ENCODE results near the gene MAMSTR. TPM values are rescaled to one million over a fixed set of nuclear protein-coding genes. Genes with fewer than 3 reads are reported as not detected.
A peak's percentile ranks its signal among the peaks of the same experiment; 100 is the strongest.

Gene MAMSTR
- total RNA-seq, 1 experiment from 2014 or later = 1.9 TPM

DNA sequence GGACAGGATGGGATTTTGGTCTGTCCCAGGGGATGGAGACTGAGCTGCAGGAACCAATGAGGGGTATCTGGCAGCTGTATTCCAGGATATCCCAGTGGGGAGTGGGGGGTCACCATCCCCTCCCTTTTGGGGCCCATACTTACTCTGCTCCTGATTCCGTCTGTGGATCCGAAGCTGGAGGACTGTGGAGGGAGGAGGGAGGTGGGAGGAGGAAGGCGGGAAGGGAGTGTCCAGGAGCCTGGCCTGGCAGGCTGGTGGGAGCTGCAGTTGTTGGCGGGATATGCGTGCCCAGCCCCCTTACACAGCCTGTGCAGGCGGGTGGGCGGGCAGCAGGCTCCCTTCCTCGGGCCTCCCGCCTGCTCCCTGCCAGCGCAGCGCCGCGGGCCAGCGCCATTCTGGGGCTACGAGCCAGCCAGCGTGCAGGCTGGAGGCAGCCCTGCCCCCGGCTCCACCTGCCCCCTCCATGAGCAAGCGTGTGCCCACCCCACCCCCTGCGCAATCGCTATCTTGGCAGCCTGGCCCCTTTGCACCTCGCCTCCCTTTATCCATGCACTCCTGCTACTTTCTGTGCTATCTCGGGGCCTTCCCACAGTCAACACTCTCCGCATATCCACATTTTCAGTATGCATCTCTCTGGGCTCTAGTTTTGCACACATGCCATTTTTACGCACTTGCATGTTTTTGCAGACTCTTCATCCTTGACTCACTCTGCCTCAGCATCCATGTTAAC, 2.8 kb downstream of the MAMSTR start:
- no peaks in the 10 kb centered on the region for H3K9me3 ChIP-seq
- H3K4me3 Mint-ChIP-seq (ENCODE audit: unreplicated experiment) = peak overlapping the region; percentile 7
- no peaks in the 10 kb centered on the region for H3K27me3 Mint-ChIP-seq (ENCODE audit: insufficient read depth, unreplicated experiment)
- H3K27ac Mint-ChIP-seq (ENCODE audit: unreplicated experiment) = peak overlapping the region; percentile 73
- H3K4me3 ChIP-seq (ENCODE audit: low read depth, low read length) = no peak overlapping the region
- TF ChIP-seq, protein P1, sequence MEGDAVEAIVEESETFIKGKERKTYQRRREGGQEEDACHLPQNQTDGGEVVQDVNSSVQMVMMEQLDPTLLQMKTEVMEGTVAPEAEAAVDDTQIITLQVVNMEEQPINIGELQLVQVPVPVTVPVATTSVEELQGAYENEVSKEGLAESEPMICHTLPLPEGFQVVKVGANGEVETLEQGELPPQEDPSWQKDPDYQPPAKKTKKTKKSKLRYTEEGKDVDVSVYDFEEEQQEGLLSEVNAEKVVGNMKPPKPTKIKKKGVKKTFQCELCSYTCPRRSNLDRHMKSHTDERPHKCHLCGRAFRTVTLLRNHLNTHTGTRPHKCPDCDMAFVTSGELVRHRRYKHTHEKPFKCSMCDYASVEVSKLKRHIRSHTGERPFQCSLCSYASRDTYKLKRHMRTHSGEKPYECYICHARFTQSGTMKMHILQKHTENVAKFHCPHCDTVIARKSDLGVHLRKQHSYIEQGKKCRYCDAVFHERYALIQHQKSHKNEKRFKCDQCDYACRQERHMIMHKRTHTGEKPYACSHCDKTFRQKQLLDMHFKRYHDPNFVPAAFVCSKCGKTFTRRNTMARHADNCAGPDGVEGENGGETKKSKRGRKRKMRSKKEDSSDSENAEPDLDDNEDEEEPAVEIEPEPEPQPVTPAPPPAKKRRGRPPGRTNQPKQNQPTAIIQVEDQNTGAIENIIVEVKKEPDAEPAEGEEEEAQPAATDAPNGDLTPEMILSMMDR (IDR thresholded peaks at IDR 0.05; ENCODE audit: insufficient read depth in 1 of 2, low read depth in 1 of 2, low read length in 1 of 2, severe bottlenecking in 1 of 2, unreplicated experiment in 1 of 2) = no peak
- H3K36me3 Mint-ChIP-seq (ENCODE audit: insufficient read depth, unreplicated experiment) = peaks cover 46% of the 10 kb centered on the region
- H3K27me3 ChIP-seq (replicated peaks; ENCODE audit: control insufficient read depth, insufficient read depth, low read length) = no peaks in the 10 kb centered on the region
- POLR2A ChIA-PET = interaction anchor here (0.6 kb wide), 2 partner anchors 176 to 1667 kb away, joined by 4 read pairs; no protein-coding TSS in a partner anchor
- peaks cover 23% of the 10 kb centered on the region for H3K4me1 ChIP-seq
- BruUV-seq (replicated peaks) = no TSS peak
- H3K4me1 Mint-ChIP-seq (ENCODE audit: low read depth, unreplicated experiment) = peaks cover 37% of the 10 kb centered on the region
- CTCF ChIA-PET = no interaction called here
- no peak for DNase-seq
- intact Hi-C loops (cut with micrococcal nuclease; ENCODE audit: unreplicated experiment) = no loop called here
- no peaks in the 10 kb centered on the region for H3K36me3 ChIP-seq (ENCODE audit: control insufficient read depth, insufficient read depth, low read length)
- no peaks in the 10 kb centered on the region for H3K9me3 Mint-ChIP-seq (ENCODE audit: unreplicated experiment)

DNA sequence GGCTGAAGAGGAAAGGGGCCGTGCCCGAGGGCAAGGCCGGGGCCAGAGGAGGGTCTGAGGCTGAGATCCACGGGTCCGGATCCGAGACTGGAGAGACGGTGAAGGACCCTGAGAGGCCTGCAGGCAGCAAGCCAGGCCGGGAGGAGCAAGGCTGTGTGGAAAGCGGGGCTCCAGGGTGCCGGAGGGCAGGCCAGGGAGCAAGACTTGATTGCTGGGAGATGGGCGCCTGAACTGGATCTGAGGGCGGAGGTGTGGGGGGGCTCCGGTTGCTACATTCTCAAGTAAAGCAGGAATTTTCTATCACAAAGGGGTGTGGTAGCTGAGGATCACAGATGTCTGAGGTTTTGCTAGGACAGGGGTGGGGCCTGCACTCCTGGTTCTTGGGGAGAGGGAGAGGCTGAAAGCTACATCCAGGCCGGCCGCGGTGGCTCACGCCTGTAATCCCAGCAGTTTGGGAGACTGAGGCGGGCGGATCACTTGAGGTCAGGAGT, 3.8 kb downstream of the MAMSTR start:
- peaks cover 37% of the 10 kb centered on the region for H3K4me1 Mint-ChIP-seq (ENCODE audit: low read depth, unreplicated experiment)
- POLR2A ChIA-PET = interaction anchor here (0.6 kb wide), 1 partner anchor 70 kb away, joined by 9 read pairs; no protein-coding TSS in a partner anchor
- H3K36me3 Mint-ChIP-seq (ENCODE audit: insufficient read depth, unreplicated experiment) = peaks cover 38% of the 10 kb centered on the region
- DNase-seq = no peak
- H3K9me3 ChIP-seq = peaks cover 4% of the 10 kb centered on the region; the same call in 1 of the 2 replicates
- CTCF ChIA-PET = interaction anchor here (0.7 kb wide), 1 partner anchor 569 kb away, joined by 6 read pairs; no protein-coding TSS in a partner anchor
- no TSS peak for BruUV-seq (replicated peaks)
- no peaks in the 10 kb centered on the region for H3K27me3 ChIP-seq (replicated peaks; ENCODE audit: control insufficient read depth, insufficient read depth, low read length)
- H3K27me3 Mint-ChIP-seq (ENCODE audit: insufficient read depth, unreplicated experiment) = no peaks in the 10 kb centered on the region
- H3K4me1 ChIP-seq = peaks cover 23% of the 10 kb centered on the region
- H3K4me3 Mint-ChIP-seq (ENCODE audit: unreplicated experiment) = no peak overlapping the region
- H3K27ac Mint-ChIP-seq (ENCODE audit: unreplicated experiment) = peak overlapping the region; percentile 90
- TF ChIP-seq, protein P1 (IDR thresholded peaks at IDR 0.05; ENCODE audit: insufficient read depth in 1 of 2, low read depth in 1 of 2, low read length in 1 of 2, severe bottlenecking in 1 of 2, unreplicated experiment in 1 of 2) = no peak
- no peak overlapping the region for H3K4me3 ChIP-seq (ENCODE audit: low read depth, low read length)
- H3K9me3 Mint-ChIP-seq (ENCODE audit: unreplicated experiment) = no peaks in the 10 kb centered on the region
- H3K36me3 ChIP-seq (ENCODE audit: control insufficient read depth, insufficient read depth, low read length) = no peaks in the 10 kb centered on the region
- intact Hi-C loops (cut with micrococcal nuclease; ENCODE audit: unreplicated experiment) = no loop called here

DNA sequence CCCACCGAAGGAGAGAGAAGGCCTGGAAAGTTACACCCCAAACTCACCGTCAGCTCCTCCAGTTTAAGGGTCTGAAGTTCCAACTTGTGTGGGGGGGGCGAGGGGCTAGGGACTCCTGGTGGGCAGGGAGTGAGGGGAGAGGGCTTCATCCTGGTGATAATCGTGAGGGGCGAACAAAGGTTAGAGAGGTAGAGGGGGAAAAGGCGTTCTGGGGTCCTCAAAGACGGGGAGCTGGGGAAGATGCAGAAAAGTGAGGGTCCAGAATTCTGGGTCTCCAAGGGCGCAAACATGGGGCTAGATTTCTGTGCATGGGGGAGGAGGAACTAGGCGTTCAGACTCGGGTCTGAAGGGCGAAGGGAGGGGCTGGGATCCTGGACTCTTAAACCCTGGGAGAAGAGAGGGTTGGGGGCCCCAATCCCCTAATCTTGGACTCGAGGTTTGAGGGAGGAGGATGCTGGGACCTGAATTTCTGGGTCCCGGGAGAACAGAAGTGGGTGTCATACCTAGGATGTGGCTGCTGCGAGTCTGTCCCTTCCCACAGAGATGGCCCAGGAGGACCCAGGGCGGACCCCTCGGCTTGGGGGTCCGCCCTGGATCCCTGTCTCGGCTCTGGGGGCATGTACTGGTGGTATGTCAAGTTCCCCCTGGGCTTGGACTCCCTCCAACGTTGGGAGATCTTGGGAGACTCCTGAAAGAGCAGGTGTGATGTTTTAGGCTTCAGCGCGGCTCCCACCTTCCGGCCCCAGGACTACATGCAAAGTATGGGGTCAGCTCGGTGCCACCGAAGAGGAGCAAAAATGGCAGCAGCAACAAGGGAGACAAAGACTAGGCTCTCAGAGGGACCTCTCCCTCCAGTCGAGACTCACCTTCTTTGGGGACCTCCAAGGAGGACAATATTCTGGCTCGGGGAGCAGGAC, 4.5 kb downstream of the MAMSTR start:
- Mint-ChIP-seq H3K27me3 (ENCODE audit: insufficient read depth, unreplicated experiment) (no peaks in the 10 kb centered on the region), H3K4me1 (ENCODE audit: low read depth, unreplicated experiment) (peaks cover 37% of the 10 kb centered on the region), H3K4me3 (ENCODE audit: unreplicated experiment) (peak overlapping the region; percentile 84), H3K36me3 (ENCODE audit: insufficient read depth, unreplicated experiment) (peaks cover 31% of the 10 kb centered on the region), H3K27ac (ENCODE audit: unreplicated experiment) (peak overlapping the region; percentile 90), H3K9me3 (ENCODE audit: unreplicated experiment) (no peaks in the 10 kb centered on the region)
- CTCF ChIA-PET = interaction anchor here (0.6 to 3.3 kb wide), 13 partner anchors 10 to 398 kb away, joined by 3 to 37 read pairs (median 4); partner anchors contain the start of genes CA11 and FUT2
- intact Hi-C loops (cut with micrococcal nuclease; ENCODE audit: unreplicated experiment) = loop anchor here (1.0 to 5.0 kb wide), 4 partner anchors 20 to 69 kb away; partner anchors contain the start of genes CA11 and FUT2
- Histone ChIP-seq H3K4me1 (peaks cover 19% of the 10 kb centered on the region), H3K9me3 (peaks cover 4% of the 10 kb centered on the region; the same call in 1 of the 2 replicates), H3K36me3 (ENCODE audit: control insufficient read depth, insufficient read depth, low read length) (no peaks in the 10 kb centered on the region), H3K27me3 (replicated peaks; ENCODE audit: control insufficient read depth, insufficient read depth, low read length) (no peaks in the 10 kb centered on the region), H3K4me3 (ENCODE audit: low read depth, low read length) (peak overlapping the region; percentile 75)
- DNase-seq = no peak
- TF ChIP-seq, protein P1 (IDR thresholded peaks at IDR 0.05; ENCODE audit: insufficient read depth in 1 of 2, low read depth in 1 of 2, low read length in 1 of 2, severe bottlenecking in 1 of 2, unreplicated experiment in 1 of 2) = no peak
- POLR2A ChIA-PET = interaction anchor here (1.0 to 1.7 kb wide), 6 partner anchors 17 to 278 kb away, joined by 3 to 12 read pairs (median 7); partner anchors contain the start of genes FUT2, GYS1, PPP1R15A and RUVBL2
- no TSS peak for BruUV-seq (replicated peaks)
